GM18907 (cell line): ENCODE data around the gene TBL1XR1.

Experiments
- ATAC-seq: cut with Tn5 transposase; IDR thresholded peaks from one replicate; pipeline ENCODE4 v1.9.1; 2021; ENCODE audit warnings: mild to moderate bottlenecking, moderate library complexity; ENCODE audit not compliant: unreplicated experiment

The TBL1XR1 gene

GRCh38 chr3:176974279-176974678, 223.0 kb downstream of the TBL1XR1 start:
- no peak for ATAC-seq

GRCh38 chr3:176971613-176972174, 225.6 kb downstream of the TBL1XR1 start:
- no peak for ATAC-seq

GRCh38 chr3:176970770-176971169, 226.5 kb downstream of the TBL1XR1 start:
- ATAC-seq: no peak

DNA sequence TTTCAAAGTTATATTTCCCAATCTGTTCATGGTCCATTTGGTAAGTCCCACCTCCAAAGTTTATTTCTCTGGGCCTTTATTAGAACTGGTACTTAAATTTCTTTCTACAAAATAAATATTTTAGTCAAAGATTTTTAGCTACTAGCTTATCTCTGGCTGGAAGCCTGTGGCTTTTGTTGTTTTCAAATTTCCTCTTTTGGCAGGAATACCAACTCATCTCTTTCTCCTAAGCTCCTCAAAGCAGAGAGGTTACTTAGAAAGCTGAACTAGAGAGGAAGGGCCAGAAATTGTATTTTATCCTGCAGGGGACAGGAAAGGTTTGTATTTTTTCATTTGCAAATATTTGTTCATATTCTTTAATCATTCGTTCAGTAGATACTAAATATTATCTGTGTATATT, 227.8 kb downstream of the TBL1XR1 start:
- no peak for ATAC-seq
